ENCODE results near the gene CXCR3. TPM values are rescaled to one million over a fixed set of nuclear protein-coding genes. Genes with fewer than 3 reads are reported as not detected.
"Not testable (repeated sequence)": the region's sequence is repeated elsewhere in the genome, so short reads cannot be mapped to it uniquely, and the experiment has no call there.

CXCR3 gene
- total RNA-seq, 1 experiment from 2014 or later = not detected

DNA sequence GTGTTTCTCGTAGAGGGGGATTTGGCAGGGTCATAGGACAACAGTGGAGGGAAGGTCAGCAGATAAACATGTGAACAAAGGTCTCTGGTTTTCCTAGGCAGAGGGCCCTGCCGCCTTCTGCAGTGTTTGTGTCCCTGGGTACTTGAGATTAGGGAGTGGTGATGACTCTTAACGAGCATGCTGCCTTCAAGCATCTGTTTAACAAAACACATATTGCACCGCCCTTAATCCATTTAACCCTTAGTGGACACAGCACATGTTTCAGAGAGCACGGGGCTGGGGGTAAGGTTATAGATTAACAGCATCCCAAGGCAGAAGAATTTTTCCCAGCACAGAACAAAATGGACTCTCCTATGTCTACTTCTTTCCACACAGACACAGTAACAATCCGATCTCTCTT is 26.1 kb upstream of the CXCR3 start:
- in situ Hi-C loops (cut with HindIII; ENCODE audit: low pct_unique_long_range_greater_than_20kb, low sequenced_read_pairs) = not testable (repeated sequence)

DNA sequence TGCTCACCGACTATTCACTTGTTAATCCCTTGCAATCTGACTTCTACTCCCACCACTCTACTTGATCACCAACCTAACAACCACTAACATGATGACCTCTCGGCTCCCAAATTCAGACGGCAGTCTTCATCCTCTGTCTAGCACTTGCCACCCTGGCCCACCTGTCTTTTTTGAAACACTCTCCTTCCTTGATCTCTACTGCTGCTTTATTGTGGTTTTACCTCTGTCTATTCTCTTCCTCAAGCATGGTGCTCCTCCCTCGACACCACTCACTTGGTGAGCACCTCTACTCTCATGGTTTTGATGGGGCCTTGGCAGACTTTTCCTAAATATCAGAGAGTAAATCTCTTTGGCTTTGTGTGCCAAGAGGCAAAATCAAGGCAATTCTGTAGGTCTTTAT is 21.7 kb upstream of the CXCR3 start:
- DNase-seq (ENCODE audit: low read depth, low spot score) = no peak
- in situ Hi-C loops (cut with HindIII; ENCODE audit: low pct_unique_long_range_greater_than_20kb, low sequenced_read_pairs) = no loop called here

More for the DNA sequence above, 26.1 kb upstream of the CXCR3 start:
- DNase-seq (ENCODE audit: low read depth, low spot score) = not testable (repeated sequence)

DNA sequence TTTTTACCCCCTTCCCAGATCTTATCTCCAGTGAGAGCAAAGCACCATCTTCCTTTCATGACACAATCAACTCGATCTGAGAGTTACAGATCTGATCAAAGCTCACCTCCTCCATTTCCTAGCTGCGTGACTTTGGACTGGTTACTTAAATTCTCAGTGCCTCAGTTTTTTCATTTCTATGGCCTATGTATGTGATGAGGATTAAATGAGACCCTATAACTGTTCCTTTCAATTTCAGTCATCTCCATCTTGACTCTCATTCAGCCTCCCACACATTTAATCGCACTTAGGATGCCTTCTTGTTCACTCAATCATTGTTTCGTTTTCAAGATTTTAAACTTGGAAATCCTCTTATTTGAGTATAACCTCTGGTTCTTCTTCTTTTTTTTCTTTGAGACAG is 20.1 kb upstream of the CXCR3 start:
- in situ Hi-C loops (cut with HindIII; ENCODE audit: low pct_unique_long_range_greater_than_20kb, low sequenced_read_pairs) = no loop called here
- DNase-seq (ENCODE audit: low read depth, low spot score) = no peak

DNA sequence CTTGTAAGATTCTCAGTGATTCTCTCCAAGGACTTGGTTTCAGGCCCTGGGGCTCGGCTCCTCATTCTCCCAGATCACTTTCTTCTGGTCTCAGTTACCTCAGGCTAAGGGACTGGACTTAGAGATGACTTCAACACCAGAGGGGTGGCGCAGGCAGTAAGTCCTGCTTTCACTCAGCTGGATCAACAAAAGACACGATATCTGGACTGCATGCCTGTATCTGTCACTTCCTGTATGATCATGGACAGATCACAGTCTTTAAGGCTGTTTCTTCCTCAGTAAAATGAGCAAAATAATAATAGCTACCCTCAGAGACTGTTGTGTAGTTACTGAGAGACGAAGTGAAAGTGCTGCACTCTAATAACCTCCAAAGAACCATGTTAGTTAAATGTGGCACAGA is 19.5 kb upstream of the CXCR3 start:
- DNase-seq (ENCODE audit: low read depth, low spot score) = no peak
- in situ Hi-C loops (cut with HindIII; ENCODE audit: low pct_unique_long_range_greater_than_20kb, low sequenced_read_pairs) = no loop called here

DNA sequence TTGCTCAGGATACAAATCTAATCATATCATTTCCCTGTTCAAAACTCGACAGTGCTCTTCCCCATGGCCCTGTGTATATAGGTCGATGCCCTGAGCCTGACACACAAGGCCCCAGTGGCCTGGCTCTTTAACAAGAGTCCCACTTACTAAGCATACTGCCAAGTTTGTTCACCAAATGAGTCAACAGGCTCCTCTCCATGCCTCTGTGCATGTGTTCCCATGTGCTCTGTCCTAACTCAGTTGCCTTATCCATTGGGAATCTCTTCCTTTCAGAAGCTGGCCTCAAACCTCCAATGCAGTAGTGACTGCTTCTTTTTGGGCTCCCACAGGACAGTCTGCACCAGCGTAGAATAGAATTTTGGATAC is 18.9 kb upstream of the CXCR3 start:
- in situ Hi-C loops (cut with HindIII; ENCODE audit: low pct_unique_long_range_greater_than_20kb, low sequenced_read_pairs) = no loop called here
- DNase-seq (ENCODE audit: low read depth, low spot score) = no peak

DNA sequence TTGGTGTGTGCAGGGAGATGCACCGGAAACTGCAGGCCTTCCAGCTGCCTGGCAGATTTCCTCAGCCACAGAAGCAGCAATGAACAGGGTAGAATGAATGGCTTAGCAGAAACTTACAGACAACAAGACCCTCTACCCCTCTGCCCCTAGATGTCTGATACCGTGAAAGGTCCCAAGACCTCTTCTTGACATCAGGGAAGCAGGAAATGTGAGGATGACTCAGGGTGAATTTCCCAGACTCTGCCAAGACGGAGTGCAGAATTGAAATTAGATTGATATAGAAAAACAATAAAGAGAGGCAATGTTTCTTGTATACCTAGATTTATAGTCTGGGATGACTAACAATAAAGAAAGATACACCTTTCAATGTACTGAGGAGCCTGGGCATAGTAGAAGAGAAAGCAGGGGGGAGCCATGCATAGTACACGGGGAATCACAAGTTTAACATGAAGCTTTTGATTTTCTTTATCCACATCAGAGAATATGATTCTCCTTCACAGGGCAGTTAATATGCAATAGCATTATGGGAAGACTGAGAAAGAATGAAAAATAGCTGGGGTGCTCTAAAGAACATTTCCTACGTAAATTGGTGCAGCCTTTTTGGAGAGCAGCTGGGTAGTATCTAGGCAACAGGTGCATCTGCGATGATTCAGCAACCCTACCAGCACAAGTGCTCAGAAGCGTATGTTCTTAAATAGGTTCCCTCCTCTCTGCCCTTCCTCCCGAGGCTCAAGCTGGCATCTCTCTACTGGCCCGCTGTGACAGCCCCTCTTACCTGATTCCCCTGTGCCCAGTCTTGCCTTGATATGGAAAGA is 18.3 kb upstream of the CXCR3 start:
- no peak for DNase-seq (ENCODE audit: low read depth, low spot score)
- in situ Hi-C loops (cut with HindIII; ENCODE audit: low pct_unique_long_range_greater_than_20kb, low sequenced_read_pairs) = no loop called here

DNA sequence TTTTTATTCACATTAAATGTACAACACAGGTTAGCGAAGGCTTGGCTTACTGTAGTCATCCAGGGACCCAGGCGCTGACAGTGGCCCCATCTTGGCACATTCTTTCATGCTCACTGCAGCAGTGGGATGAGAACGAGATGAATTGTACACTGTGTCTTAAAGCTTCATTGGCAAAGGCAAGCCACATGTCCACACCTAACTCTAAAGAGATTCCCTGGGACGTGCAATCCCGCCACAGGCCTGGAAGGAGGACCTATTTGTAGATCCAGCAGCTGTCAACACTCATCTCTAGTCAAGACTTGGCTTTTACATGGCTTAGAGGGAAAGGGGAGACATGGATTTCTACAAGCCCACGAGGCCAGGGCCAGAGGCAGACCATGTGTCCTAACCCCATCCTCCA is 16.1 kb upstream of the CXCR3 start:
- in situ Hi-C loops (cut with HindIII; ENCODE audit: low pct_unique_long_range_greater_than_20kb, low sequenced_read_pairs) = no loop called here
- no peak for DNase-seq (ENCODE audit: low read depth, low spot score)

DNA sequence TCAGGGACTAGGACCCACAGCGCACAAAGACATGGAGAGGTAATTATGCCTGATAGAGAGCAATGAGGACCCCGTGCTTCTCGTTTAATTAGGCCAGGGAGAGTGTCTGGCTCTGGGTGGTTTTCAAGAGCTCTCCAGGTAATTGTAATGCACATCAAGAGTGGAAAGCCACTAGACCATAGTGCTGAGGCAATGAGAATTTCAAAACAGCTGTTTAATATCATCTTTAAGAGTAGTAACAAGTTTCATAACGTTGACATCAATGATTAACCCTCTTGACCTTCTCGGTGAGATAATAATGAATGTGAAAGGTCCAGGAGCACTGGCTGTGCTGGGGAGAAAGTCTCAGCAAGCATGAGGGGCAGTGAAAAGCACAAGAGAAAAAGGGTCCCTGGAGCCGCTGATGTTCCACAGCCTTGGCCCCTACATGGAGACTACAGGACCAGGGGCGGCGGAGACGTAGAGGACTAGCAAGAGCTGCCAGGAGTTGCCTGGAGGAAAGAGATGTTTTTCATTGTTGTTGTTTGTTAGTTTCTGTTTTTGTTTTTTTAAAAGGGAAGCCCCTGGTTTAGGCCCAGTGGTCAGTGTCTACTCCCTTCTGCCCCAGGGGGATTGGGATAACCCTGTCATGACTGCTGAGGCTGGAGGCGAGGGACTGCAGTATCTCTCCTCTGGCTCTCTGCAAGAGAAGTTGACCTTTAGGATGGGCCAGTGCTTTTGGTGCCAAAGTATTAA is 14.8 kb upstream of the CXCR3 start:
- in situ Hi-C loops (cut with HindIII; ENCODE audit: low pct_unique_long_range_greater_than_20kb, low sequenced_read_pairs) = no loop called here
- no peak for DNase-seq (ENCODE audit: low read depth, low spot score)

DNA sequence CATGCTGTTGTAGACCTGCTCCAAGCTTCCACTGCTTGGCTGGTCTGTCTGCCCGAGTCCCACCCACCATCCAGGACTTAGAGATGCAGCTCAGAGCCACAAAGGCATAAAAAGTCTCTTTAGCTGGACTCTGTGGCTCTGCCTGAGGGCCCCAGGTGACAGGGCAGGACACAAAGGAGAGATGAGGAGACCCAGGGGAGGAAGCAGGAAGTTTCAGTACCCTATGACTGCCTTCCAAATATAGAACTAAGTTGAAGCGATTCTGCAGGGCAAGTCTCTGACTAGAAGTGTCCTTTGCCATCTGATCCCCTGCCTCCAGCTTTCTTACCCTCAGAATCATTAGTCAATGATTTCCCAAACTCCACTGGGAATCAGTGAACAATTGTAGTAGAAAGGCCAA is 11.2 kb upstream of the CXCR3 start:
- no peak for DNase-seq (ENCODE audit: low read depth, low spot score)
- in situ Hi-C loops (cut with HindIII; ENCODE audit: low pct_unique_long_range_greater_than_20kb, low sequenced_read_pairs) = no loop called here

DNA sequence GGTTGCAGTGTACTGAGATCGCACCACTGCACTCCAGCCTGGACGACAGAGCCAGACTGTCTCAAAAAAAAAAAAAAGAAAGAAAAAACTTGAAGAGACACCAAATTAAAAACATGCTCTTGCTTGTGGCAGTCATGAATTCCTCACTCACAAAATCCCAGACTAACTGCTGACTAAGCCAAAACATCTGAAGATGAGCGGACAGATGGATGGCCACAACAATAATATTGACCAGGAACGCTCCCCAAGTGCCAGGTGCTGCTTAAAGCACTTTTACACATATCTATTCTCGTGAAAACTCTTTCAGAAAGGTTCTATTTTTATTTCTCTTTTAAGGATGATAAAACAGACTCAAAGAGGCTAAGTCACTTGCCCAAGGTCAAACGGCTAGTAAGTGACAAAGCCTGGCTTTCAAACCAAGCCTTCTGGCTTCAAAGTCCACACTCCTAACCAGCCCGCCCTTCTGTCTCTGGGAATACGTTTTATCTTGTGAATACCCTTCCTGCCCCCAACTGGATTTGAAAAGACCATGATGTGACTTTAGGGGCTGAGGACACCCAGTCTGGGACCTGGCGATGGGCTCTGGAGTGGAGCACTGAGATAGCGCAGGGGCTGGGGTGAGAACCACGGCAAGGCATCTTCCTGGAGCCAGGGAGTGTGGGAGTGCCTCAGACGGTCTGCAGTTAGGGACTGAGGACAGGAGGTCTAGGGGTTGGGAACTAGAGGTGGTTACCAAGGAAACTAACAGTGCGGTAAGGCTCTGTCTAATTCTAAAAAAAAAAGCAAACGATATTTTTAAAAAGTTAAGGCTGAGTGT is 9.5 kb upstream of the CXCR3 start:
- in situ Hi-C loops (cut with HindIII; ENCODE audit: low pct_unique_long_range_greater_than_20kb, low sequenced_read_pairs) = no loop called here
- no peak for DNase-seq (ENCODE audit: low read depth, low spot score)

DNA sequence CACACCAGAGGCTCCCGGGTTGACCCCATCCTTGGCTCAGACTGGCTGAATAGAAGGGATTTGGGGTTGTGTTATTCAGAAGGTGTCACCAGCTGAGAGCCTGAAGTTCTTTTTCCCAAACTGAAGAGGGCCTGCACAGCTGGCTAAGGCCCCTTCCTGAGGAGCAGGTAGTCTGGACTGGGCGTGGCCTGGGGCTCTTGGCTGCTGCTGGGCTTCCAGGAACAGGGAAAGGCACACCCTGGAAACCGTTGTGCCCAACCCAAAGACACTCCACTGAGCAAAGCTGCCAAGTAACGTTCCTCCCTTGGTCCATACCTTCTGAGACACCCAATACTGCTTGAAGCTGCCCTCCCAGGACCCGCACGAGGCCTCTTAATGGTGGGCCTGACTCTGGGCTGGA is 8.3 kb upstream of the CXCR3 start:
- DNase-seq (ENCODE audit: low read depth, low spot score) = no peak
- in situ Hi-C loops (cut with HindIII; ENCODE audit: low pct_unique_long_range_greater_than_20kb, low sequenced_read_pairs) = no loop called here

DNA sequence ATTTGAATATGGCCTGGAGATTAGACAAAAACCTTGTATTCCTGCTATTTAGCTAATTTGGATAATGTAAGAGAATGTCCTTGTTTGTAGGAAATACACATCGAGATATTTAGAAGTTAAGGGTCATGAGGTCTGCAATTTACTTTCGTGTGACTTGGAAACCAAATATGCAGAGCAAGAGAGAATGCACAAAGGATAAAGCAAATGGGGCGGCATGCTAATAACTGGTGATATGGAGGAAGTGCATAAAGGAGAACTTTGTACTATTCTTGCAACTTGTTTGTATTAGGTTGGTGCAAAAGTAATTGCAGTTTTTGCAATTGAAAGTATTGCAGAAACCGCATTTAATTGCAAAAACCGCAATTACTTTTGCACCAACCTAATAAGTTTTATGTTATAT is 7.2 kb upstream of the CXCR3 start:
- peak; percentile 7 for DNase-seq (ENCODE audit: low read depth, low spot score)
- in situ Hi-C loops (cut with HindIII; ENCODE audit: low pct_unique_long_range_greater_than_20kb, low sequenced_read_pairs) = no loop called here

DNA sequence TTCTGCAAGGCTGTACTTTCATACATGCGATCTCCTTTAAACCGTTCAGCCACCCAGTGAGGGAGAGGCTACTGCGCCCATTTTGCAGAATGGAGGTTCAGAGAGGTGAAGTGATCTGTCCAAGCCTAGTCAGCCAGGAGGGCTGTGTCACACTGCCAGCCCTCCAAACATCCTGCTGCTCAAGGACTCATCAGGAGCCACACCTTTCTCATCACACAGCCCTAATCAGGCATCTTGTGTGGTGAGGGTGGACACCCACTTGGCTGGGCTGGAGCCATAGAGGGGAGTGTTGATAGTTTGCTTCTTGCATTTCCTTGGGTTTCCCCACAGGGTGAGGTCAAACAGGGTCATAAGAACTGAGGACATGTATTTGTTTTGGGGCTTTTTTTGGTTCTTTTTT is 5.4 kb upstream of the CXCR3 start:
- no peak for DNase-seq (ENCODE audit: low read depth, low spot score)

DNA sequence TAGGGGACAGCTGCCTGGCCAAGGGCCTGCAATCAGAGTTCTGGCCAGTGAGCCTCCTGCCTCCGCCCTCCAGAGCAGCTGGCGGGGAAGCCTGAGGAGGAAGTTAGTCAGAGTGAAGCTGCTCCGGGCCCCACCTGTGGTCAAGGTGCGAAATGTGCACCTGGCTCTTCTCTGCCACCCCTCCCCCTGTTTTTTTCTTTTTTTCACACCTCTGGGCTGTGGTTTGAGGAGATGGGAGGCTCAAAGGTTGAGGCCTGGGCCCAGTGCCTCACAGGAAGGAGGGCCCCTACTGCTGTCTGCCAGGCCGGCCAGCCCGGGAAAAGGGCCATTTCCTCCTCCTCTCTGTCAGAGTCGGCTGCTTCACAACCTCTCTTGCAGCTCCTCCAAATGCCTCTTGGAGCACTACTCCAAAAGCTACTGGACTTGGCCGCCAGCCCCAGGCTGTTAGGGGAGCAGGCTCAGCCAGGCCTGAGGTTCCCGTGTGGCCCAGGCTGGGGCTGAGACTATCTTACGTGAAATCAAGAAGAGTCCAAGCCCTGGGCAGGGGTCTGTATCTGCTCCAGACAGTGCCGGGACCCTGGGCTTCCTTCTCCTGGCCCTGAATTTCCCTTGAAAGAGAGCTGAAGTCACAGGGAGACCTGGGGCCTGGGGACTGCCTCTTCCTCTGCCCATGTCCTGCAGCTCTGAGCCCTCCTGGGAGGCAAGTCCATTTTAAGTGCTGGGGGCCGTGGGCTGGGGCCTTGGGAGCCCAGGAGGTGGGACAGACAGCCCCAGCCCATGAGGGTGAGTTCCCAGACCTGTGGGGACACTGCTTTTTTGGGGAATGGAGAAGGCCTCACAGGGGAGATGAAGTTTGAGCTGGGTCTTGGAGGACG is 4.5 kb upstream of the CXCR3 start:
- in situ Hi-C loops (cut with HindIII; ENCODE audit: low pct_unique_long_range_greater_than_20kb, low sequenced_read_pairs) = no loop called here
- DNase-seq (ENCODE audit: low read depth, low spot score) = peak; percentile 49

More for the DNA sequence above, 5.4 kb upstream of the CXCR3 start:
- in situ Hi-C loops (cut with HindIII; ENCODE audit: low pct_unique_long_range_greater_than_20kb, low sequenced_read_pairs) = no loop called here

DNA sequence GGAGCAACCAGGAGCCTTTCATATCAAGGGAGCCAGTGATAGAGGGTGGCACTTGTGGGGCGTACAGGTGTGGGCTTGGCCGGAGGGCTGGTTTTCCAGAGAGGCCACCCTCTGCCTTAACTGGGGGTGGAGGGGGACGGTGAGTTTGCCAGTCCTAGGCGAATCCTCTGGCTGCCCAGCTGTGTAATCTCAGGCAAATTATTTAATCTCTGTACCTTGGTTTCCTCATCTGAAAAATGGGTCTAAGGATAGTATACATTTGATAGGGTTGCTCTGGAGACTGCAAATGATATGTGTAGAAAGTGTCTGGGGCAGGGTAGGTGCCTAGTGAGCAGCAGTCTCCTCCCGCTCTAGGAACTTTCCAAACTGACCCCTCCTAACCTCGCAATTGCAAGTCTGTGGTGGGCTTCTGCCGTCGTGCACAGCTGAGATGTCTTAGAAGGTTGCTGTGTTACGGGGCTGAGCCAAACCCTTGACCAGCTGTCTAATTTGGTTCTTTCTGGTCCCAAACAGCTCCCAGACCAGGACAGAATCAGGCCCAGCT is 3.8 kb upstream of the CXCR3 start:
- DNase-seq (ENCODE audit: low read depth, low spot score) = no peak
- in situ Hi-C loops (cut with HindIII; ENCODE audit: low pct_unique_long_range_greater_than_20kb, low sequenced_read_pairs) = no loop called here

DNA sequence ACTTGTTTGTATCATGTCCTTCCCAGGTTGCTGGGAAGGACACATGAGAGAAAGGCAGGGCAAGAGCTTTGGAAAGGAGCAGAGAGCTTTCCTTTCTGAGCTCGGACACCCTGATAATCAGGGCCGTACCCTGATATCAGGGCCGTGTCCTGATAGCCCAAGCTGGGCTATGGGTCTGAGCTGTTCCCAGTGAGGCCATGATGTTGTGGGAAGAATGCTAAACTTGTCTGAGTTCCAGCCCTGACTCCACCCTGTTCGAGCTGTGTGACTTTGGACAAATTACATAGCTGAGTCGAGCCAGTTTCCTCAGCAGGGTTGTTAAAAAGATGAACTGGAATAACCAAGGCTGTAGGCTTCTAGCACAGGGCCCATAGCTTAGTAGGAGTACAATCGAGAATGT is 3.3 kb upstream of the CXCR3 start:
- in situ Hi-C loops (cut with HindIII; ENCODE audit: low pct_unique_long_range_greater_than_20kb, low sequenced_read_pairs) = no loop called here
- no peak for DNase-seq (ENCODE audit: low read depth, low spot score)

DNA sequence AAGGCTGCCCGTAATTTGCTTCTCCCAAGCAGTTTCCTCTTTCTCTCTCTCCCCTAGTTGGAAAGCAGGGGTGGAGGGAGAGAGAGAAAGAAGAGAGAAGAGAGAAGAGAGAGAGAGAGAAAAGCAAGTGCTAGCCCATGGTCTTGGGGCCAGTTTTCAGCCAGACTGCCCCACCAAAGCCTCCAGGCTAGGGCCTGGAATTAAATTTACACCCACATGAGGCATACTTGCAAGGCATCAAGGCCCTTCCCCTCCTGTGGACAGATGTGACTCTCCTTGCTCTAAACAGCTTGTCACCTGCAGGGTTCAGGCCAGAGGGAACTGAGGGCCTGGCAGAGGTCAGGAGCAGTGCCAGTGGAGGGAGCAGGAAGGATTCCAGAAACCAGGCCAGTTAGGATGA is 1.7 kb upstream of the CXCR3 start:
- no peak for DNase-seq (ENCODE audit: low read depth, low spot score)
- in situ Hi-C loops (cut with HindIII; ENCODE audit: low pct_unique_long_range_greater_than_20kb, low sequenced_read_pairs) = no loop called here
